ENCODE results near the gene PSMD8.
"Not testable (repeated sequence)": the region's sequence is repeated elsewhere in the genome, so short reads cannot be mapped to it uniquely, and the experiment has no call there.

PSMD8 gene

DNA sequence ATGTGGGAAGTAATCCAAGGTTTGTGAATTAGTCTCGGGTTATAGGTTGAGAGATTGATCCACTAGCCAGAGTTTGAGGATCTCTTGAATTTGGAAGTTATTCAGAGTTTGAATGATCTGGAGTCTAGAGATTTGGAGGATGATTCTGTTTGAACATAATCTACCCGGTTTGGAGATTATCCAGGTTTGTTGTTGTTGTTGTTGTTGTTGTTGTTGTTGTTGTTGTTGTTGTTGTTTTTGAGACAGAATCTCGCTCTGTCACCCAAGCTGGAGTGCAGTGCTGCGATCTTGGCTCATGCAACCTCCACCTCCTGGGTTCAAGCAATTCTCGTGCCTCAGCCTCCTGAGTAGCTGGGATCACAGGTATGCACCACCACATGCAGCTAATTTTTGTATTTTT, 37.5 kb downstream of the PSMD8 start:
- FAIRE-seq, result not testable (repeated sequence)

DNA sequence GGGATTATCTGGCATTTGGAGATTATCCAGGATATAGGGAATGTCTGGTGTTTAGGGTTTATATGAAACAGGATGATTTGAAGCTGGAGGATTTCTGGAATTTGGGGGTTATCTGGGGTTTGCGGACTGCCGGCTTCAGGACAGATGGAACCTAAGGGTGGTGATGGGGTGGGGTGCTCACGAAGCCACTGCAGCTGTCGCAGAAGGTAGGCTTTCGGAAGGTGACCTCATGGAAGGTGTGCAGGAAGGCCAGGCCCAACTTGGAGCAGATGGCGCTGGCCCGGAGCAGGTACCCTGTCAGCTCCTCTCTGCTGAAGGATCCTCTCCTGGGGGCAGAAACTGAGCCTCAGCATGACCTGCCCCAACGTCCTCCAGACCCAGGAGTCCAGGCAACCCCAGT, 38.1 kb downstream of the PSMD8 start:
- FAIRE-seq, result no peak

DNA sequence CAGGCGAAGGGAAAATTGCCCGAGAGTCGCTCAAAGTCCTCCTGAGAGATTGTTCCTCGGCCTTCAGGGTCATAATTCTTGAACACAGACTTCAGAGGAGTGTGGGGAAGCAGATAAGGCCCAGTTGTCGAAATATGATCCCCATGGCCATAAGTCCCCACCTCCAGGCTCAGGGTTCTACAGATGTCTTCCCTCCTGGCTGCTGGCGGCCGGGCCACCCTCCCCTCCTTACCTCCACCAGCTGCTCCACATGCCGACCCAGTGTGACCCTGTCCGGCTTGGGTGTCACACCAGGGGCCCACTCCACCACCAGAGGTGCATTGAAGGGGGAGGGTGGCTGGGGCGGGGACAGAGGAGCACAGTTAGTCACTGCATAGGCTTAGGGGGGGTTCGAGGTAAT, 38.6 kb downstream of the PSMD8 start:
- no peak for FAIRE-seq

DNA sequence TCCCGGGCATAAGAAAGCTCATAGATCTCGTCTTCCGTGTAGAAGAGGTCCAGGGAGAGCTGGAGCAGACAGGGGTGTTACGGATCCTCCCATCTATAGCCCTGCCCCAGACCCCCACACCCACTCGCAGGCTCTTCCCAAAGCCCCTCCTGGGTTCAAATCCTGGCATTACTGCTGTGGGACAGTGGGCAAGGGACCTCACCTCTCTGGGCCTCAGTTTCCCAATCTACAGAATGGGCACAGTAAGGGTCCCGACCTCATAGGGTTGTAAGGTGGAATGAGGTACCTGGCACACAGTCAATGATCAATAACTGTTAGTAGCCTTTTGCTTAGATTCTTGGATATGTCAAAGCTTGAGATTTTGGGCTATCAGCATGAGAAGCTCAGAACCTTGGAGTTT, 39.0 kb downstream of the PSMD8 start:
- FAIRE-seq, result no peak

DNA sequence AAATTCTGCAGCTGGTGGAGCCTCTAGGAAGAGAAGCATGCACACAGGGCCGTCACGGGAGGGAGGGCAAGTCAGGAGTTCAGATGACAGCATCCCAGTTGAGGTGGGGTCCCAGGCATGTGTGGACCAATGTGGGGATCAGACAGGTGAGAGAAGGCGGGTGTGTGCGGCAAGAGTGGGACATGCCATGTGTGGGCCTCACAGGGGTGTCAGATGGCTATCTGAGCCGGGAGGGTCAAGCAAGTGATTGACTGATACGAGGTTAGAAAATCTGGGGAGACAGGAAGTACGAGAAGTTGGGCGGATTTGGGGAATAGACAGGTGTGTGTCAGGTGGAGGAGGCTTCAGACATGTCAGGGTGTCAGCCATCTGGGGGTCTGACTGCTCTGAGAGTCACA, 42.8 kb downstream of the PSMD8 start:
- no peak for FAIRE-seq

DNA sequence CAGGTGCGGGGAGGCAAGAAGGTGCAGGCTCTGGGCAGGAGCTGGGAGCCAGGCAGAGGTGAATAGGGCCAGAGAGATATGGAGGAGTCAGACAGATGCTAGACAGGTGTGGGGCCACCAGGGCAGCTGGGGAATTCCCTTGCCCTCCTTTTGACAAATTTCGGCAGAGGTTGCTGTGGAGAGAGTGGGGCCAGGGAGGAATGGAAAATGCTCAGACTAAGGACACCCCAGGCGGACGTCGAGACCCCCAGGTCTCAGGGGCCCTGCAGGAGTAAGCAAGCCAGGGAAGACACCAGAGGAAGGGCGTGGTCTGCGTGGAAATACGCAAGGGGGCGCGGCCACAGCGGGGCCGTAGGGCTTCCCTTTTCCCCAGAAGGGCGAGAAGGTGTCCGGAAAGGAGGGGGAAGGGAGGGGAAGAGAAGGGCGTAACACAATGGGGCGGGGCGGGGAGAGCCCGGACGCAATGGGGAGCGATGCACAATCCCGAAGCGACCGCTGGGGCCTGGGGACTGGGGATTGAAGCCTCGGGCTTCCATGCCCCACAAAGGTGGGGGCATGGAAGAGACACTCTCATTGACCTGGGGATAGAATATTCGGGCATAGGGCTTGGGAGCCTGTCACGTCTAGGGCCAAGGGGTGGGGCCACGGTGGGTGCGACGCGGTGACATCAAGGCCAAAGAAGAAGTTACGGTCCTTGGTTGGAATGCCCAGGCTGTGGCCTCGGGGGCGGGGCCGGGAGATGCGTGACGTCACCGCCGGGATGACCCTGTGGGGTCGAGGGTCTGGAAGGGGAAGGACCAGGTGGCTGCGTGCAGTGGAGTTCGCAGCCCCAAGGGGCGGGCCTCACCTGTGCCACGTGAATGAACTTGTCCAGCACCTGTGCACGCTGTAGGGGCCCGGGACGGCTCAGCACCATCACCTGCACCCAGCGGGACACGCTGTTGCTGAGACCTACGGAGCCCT, 43.5 kb downstream of the PSMD8 start:
- FAIRE-seq, result no peak

DNA sequence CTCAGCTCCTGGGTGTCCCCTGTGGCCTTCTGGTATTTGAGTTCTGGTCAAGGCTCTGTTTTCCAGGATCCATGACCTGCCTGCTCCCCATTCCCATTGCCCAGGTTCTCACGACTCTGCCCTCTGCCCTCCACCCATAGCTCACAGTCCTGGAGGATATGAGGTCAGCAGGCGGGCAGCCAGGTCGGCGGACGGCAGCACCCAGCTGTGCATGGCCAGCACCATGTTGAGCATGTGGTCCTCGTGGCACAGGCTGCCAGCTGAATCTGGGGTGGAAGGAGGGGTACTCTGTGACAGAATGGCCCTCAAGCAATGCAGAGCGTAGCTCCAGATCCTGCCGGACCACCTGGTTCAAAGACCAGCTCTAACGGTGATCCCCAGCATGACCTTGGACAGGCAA, 46.6 kb downstream of the PSMD8 start:
- FAIRE-seq, result no peak

DNA sequence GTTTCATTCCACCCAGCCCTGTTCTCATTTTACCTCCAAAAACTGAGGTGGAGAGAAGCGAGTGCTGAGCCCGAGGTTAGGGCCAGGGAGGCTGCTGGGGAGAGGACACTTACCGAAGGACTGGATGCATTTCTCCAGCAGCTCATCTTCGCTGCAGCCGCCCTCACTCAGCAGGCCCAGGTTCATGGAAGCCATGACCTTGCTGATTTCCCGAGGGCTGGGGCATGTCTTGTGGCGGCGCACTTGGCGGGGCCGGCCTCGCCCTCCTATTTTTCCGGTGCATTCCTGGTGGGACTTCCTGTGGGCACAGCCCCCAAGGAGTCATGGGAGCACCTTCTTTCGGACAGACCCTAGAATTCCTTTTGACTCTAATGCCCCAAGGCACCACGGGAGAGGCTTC, 47.5 kb downstream of the PSMD8 start:
- FAIRE-seq, result no peak

DNA sequence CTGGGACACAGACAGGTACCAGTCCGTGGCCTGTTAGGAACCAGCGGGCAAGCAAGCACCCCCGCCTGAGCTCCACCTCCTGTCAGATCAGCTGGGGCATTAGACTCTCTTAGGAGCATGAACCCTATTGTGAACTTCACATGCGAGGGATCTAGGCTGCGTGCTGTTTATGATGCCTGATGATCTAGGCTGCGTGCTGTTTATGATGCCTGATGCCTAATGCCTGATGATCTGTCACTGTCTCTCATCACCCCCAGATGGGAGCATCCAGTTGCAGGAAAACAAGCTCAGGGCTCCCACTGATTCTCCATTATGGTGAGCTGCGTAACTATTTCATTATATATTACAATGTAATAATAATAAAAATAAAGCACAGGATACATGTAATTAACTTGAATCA, 48.1 kb downstream of the PSMD8 start:
- no peak for FAIRE-seq

DNA sequence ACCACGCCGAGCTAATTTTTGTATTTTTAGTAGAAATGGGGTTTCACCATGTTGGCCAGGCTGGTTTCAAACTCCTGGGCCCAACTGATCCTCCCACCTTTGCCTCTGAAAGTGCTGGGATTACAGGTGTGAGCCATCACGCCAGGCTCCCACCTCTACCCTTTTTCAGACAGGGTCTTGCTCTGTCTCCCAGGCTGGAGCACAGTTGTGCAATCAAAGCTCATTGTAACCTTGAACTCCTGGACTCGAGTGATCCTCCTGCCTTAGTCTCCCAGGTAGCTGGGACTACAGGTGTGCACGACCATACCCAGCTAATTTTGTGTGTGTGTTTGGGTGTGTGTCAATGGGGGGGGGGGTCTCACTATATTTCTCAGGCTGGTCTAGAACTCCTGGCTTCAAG, 49.9 kb downstream of the PSMD8 start:
- FAIRE-seq, result no peak

DNA sequence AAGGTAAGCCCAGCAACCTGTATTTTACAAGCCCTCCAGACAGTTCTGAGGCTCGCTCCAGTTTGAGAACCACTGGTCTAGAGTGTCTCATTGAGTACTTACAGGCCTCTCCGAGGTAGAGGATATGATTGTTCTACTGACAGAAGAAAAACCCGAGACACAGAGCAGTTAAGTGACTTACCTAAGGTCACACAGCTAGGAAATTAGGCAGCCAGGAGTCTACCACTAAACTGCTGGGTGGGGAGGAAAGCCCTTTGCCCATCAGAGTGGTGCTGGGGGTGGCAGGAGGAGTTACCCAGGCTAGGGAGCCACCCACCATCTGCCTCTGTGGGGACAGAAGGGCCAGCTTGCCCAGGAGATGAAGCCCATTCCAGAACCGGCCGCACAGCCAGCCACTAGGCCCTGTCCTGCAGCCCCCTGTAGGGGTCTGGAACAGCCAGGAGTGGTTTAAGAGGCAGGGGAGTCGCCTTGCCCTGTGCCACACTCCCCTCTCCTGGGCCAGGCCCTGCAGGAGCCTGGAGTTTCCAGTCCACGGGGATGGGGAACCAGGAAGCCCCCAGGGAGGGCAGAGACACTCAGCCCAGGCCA, 50.9 kb downstream of the PSMD8 start:
- FAIRE-seq, result no peak

DNA sequence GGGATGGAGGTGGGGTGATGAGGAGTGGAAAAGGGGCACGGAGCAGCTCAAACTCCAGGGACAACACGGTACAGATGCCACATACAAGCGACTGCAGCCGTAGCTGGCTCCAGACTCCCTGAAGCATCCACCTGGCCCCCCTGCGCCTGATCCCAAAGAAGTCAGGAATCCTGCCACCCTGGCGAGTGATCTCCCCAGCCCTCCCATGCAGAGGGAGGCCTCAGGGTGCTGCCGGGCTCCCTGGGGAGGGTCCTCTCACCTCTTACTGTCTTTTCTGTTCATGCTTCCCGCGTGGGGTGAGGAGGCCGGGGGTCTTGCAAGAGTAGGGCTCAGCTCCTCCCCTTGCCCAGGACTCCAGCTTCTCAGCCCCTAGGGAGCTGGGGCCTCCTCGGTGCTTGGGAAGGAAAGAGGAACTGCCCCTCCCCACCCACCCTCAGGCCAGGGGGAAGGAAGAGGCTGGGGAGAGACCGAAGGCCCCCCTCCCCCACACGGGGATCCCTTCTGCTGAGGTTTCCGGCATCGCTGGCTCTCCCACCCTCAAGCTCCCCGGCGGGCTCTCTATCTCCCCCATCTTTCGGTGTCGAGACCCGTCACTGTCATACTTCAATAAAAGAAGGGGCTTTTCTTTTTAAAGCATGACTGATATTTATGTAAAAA, 51.6 kb downstream of the PSMD8 start, which contains the start of gene RASGRP4:
TSS of gene RASGRP4 (minus strand) at position 410 of the 657 bp plus-strand sequence. CDS start at position 282, 128 bp downstream.
- FAIRE-seq, result no peak

DNA sequence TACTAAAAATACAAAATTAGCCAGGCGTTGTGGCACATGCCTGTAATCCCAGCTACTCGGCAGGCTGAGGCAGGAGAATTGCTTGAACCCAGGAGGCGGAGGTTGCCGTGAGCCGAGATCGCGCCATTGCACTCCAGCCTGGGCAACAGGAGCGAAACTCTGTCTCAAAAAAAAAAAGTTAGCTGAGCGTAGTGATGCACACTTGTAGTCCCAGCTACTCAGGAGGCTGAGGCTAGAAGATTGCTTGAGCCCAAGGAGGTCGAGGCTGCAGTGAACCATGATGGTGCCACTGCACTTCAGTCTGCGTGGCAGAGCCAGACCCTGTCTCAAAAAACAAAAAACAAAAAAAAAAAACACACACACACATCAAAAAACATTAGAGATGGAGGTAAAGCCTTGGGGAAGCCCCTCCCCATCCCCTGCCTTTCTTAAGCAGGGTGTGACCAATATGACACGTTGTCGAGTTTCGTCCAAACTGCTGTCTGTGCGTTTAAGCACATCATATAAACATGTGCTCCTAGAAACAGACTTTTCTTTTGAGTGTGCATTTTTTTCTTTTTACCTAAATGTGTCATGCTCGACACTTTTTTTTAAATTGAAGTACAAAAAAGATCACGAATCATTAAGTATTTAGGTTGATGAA, 52.8 kb downstream of the PSMD8 start:
- not testable (repeated sequence) for FAIRE-seq

DNA sequence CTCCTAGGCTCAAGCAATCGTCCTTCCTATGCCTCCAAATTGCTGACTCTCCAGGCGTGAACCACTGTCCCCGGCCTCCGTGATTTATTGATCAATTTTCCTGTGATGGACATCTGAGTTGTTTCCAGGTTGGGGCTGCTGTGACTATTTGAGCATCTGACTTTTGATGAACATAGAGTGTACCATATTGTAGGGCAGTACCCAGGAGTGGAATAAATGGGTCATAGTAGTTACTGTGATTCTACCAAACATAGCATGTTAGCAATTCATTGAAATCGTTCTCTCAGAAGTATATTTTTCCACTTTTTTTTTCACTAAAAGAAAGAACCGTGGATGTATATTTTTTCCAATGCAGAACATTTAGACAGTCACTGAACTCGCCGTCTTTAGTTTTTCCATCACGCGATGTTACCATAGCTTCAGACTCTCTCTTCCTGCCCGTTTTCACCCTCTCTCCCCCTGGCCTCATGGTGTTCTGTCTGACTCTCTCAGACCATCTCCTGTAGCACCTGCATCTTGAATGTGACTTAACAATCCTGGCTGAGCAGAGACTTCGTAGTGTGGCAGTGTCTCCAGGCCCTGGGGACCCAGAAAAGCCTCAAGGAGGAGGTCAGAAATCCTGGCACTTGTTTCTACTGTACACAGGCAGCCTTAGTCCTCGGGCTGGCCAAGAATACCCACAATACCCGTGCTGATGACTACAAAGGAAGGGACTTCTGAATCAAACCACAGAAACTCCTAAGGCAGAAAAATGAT, 54.9 kb downstream of the PSMD8 start:
- no peak for FAIRE-seq

DNA sequence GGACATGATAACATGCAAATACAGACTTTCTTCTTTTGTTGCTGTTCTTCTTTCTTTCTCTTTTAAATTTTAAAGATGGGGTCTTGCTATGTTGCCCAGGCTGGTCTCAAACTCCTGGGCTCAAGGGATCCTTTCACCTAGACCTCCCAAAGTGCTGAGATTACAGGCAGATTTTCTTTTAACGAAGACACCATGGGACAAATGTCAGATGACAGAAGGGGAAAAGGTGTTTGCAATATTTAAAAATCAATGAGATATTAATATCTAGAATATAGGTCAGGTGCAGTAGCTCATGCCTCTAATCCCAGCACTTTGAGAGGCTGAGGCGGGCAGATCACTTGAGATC, 55.4 kb downstream of the PSMD8 start:
- no peak for FAIRE-seq

DNA sequence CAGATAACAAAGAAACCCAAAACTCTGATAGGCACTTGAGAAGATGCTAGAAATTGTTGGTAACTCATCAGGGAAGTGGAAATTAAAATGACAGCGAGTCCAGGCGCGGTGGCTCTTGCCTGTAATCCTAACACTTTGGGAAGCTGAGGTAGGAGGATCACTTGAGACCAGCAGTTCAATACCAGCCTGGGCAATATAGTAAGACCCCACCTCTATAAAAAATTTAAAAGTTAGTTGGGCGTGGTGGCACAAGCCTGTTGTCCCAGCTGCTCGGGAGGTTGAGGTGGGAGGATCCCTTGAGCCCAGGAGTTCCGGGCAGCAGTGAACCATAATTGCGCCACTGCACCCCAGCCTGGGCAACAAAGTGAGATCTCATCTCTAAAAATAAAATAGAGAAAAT, 56.6 kb downstream of the PSMD8 start:
- FAIRE-seq, result no peak

DNA sequence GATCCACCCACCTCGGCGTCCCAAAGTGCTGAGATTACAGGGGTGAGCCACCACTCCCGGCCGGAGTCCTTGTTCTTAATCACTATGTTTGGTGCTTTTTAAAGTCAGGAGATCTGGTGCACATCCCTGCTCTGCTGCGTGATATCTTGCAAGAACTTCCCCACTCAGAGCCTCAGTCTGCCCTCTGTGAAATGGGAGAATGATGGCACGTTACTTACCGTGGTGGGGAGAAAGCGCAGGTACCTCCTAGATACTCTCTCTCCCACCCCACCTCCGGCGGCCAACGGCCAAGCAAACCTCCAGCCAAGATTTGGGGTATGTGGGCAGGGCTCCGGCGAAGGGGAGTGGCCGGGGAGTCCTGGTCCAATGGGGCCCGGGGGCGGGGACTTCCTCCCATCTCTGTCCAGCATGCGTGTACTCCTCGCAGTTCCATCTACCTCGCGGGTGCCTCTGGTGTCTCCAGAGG, 58.9 kb downstream of the PSMD8 start, which contains the start of gene RYR1:
TSS of gene RYR1 (plus strand) at position 424 of the 466 bp plus-strand sequence. CDS start 139 bp downstream, outside the sequence.
- FAIRE-seq, result no peak
